NCI-H2171 (cell line): ENCODE measurements around the gene ITLN2.
"Not testable (repeated sequence)": the region's sequence is repeated elsewhere in the genome, so short reads cannot be mapped to it uniquely, and the experiment has no call there.

Experiments
- DNase-seq: peaks from one replicate; lab custom pipeline; 2025; lab: John Stamatoyannopoulos, UW

The ITLN2 gene

GRCh38 chr1:160904783-160905616, 49.6 kb downstream of the ITLN2 start:
- no peak for DNase-seq

GRCh38 chr1:160902251-160902650, 52.4 kb downstream of the ITLN2 start:
- DNase-seq = not testable (repeated sequence)

- DNase-seq = no peak
Observed at GRCh38 chr1:160901768-160902167, 52.8 kb downstream of the ITLN2 start.

GRCh38 chr1:160900683-160901082, 53.9 kb downstream of the ITLN2 start:
- not testable (repeated sequence) for DNase-seq
